HuH-7.5 (cell line): Measurements from ENCODE around the gene ST6GALNAC1.
"Not testable (repeated sequence)": the region's sequence is repeated elsewhere in the genome, so short reads cannot be mapped to it uniquely, and the experiment has no call there.

Experiments used
- DNase-seq: peaks from one replicate; pipeline ENCODE4 v3.0.0; 2011; ENCODE audit warnings: low spot score

Gene ST6GALNAC1

GRCh38 chr17:76642032-76642561 lies 1.5 kb downstream of the ST6GALNAC1 start:
- no peak for DNase-seq

DNA sequence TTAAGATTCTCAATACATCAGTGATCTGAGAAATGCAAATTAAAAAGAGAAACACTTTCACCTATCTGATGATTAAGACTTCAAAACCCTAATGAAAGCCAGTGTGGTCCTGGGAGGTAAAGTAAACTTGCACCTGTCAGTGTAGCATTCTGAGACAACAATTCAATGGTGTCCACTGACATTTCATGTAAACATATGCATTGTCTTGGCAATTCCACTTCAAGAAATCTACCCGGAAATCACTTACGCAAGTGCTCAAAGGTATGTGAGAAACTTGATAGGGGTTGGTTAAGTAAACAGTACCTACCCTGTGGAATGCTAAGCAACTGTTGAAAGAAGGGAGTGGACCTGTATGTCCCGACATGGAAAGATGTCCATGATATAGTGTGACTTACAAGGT lies 2.1 kb downstream of the ST6GALNAC1 start:
- DNase-seq, result peak; percentile 52

DNA sequence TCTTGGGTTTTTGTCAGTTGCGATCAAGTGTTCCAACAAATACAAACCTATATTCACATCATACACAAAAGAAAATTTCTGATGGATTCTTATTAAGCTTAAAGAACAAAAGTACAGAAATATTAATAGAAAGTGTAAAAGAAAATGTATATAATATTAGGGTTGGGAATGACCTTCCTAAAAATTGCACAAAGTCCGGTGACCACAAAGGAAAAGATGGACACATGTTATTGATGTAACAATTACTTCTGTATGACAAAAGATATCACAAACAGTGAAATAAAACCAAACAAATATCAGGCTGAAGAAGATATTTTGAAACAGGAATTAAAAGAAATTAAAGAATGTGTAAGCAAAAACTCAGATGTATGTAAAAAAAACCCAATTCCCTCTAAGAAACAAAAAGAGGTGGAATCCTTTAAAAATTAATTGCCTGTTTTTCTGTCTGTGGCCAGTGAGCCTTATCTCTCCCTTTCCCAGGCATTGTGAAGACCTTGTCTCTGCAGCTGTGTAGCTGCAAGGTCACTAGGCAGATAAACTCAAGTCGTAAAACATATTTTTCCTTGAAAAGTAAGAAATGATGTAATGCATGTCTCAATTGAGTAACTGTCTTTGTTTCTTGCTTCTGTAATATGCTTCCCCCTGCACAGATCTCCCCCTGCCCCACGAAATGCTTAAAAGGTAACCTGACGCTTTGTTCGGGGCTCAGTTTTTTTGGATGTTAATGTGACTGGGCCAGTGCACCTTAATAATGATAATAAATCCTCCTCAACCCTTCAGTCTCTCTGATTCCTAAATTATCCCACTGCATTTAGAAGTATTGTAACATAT lies 2.8 kb downstream of the ST6GALNAC1 start:
- no peak for DNase-seq

DNA sequence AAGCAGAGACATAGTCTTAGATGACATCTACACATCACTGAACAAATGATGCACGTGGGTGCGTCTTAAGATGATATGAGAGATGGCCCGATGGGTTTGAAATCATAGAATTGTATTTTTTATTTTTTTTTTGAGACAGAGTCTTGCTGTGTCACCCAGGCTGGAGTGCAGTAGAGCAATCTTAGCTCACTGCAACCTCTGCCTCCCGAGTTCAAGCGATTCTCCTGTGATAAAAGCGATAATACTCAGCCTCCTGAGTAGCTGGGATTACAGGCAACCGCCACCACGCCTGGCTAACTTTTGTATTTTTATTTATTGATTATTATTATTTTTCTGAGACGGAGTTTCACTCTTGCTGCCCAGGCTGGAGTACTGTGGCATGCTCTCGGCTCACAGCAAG lies 5.3 kb downstream of the ST6GALNAC1 start:
- no peak for DNase-seq

- not testable (repeated sequence) for DNase-seq
Measured at GRCh38 chr17:76636486-76637206, 6.9 kb downstream of the ST6GALNAC1 start.

DNA sequence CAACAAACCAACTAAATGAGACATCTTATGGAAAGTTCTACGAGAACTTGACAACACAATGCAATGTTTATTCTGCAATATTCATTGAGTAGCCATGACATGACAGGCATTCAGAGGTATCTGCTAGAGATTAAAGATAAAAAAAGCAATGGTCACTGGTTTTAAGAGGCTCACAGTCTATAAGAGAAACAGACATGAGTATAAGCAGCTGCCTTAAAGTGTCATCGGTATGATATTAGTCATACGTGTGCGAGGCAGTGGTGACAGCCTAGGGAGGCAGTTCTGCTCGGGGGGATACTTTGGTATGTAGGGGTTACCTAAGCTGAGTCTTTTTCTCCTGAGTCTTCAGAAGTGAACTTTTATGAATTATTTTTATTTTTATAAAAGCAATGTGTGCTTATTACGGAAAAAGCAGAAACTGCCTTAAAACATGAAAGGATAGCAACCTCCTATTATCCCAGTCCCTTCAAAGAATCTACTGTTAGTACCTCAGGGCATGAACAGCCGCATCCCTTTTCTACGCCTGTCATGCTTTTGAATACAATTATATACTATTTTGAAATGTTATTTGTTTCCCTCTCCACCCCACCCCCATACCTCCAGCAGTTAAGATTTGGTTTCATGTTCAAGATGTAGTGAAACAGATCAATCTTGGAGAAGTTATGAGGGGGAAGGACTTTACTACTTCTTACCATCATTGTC lies 7.7 kb downstream of the ST6GALNAC1 start:
- no peak for DNase-seq

GRCh38 chr17:76635039-76635438 lies 8.5 kb downstream of the ST6GALNAC1 start:
- DNase-seq, result no peak

DNA sequence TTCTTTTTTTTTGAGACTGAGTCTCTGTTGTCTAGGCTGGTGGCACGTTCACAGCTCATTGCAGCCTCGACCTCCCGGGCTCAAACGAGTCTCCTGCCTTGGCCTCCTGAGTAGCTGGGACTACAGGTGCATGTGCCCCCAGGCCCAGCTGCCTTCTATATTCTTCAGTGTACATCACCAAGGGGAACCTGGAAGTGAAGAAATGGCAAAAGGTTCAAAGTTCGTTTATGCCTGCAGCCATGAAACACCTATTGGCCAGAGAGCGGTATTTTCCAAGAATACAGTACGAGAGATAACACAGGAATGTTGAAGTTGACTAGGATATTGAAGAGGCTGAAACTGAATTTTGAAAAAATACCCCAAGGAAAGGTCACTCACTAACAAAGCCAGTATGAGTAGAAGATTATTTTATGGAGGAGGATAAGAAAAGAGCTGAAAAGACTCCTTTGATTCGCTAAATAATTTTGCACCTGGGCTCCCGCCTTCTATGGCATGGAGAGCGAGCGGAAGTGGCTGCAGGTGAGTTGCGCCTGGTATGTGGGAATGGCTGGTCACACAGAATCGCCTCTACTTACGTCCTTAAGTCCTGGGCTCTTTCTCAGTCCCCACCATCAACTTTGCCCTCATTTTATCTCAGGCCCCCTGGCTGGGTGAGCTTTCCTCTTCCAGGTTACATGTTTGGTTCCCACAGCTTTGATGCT lies 9.8 kb downstream of the ST6GALNAC1 start:
- DNase-seq, result peak; percentile 66

DNA sequence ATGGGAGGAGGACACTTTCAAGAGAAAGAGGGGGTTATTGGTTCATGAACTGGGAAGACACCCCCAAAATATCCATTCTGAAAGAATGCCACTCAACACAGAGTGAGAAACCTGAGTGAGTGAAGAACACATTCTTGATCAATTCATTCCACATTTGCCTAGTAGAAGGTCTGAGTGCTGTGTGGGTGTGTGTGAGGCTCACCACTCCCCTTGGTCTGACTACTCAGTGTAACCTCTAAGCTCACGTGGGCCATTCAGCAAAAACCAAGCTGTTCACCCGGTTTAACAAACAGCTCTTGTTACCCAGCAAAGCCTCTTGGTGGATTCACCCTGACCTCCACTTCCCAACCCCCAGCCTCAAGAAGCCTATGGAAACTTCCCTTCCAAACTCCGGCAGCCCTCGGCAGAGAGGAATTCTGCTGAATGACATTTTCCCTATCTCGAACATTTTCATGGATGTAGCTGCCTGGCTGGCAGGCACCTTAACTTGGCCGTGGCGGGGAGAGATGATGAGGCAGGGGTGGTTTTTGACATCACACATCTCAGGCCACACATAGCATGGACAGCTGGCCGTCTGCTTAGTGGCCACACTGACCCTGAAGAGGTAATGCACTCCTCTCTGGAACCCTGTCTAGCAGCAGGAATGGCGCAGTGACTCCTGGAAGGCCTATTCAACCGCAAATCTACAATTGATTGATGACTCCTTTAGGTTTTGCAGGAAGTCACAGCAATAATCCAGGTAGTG lies 11.6 kb downstream of the ST6GALNAC1 start:
- no peak for DNase-seq

DNA sequence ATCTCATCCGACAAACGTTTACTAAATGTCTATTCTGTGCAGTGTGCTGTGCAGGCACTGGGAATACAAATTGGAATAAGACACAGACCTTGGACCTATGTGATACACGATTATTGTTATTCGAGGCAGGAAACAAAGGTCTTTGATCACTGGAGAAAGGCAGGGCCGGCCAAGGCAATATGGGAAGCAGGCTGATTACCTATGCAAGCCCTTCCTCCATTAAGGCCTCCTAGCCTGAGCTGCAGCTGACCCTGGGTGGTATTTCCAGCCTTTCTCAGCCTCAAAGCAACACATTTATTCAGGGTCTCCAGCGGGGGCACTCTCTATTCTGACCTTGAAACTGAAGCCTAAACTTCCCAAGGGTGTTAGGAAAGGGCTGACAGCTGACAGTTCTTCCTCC lies 13.4 kb downstream of the ST6GALNAC1 start:
- DNase-seq, result no peak

DNA sequence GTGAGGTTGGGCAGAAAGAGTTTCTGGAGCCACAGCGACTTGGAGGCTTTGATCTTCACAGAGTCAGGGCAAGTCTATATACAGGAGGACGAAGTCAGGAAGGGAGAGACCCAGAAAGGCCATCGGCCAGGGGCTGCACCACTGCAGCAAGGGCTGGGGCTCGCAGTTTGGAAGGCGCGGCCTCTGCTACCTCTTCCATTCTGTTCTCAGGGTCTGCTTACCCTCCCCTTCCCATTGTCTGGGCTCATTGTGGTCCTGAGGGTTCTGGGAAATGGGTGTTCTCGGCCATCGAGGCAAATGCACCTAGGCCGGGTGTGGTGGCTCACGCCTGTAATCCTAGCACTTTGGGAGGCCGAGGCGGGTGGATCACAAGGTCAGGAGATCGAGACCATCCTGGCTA lies 16.0 kb downstream of the ST6GALNAC1 start:
- DNase-seq, result no peak

- DNase-seq, result no peak
Measured at GRCh38 chr17:76626442-76626841, 17.1 kb downstream of the ST6GALNAC1 start.

DNA sequence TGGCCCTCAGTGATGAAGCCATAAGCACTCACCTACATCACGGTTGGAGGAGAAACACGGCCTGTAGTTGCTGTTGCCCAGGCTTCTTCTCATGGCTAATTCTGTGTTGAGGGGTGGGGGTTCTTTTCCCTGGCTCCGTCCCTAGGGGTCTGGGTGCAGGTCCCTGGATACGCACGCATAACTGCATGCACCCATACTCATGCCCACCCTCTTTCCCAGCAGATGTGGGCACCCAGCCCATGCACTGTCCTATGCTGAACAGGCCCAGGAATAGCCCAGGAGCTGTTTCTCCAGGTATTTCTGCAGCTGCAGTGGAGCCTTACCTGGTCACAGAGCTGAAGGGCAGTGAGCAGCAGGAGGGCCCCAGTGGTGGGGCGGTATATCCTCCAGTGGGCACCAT lies 18.1 kb downstream of the ST6GALNAC1 start:
- no peak for DNase-seq

- peak; percentile 75 for DNase-seq
Measured at GRCh38 chr17:76623271-76624146, 20.0 kb downstream of the ST6GALNAC1 start.

DNA sequence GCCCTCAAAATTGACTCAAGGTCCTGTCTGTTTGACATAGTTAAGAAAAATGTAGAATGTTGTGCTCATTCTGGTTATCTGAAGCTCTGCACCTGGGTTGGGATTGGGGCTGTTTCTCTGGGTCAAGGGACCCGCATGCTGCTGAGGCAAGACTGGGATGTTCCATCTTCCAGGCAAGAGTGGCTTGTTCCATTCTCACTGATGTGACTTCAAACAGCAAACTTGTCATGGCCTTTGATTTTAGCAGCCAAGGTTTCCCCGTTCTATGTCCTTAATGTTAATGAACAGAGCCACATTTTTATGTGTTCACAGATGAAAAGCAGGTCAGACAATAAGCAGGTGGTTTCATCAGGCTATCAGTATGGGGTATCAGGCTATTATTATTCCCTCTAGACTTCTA lies 25.7 kb downstream of the ST6GALNAC1 start:
- no peak for DNase-seq

GRCh38 chr17:76614912-76615617 lies 28.5 kb downstream of the ST6GALNAC1 start:
- no peak for DNase-seq

GRCh38 chr17:76614064-76614759 lies 29.3 kb downstream of the ST6GALNAC1 start:
- DNase-seq, result not testable (repeated sequence)

- DNase-seq, result no peak
Measured at GRCh38 chr17:76612977-76613851, 30.3 kb downstream of the ST6GALNAC1 start.
